ENCODE results near the gene MTOR.

Gene MTOR

DNA sequence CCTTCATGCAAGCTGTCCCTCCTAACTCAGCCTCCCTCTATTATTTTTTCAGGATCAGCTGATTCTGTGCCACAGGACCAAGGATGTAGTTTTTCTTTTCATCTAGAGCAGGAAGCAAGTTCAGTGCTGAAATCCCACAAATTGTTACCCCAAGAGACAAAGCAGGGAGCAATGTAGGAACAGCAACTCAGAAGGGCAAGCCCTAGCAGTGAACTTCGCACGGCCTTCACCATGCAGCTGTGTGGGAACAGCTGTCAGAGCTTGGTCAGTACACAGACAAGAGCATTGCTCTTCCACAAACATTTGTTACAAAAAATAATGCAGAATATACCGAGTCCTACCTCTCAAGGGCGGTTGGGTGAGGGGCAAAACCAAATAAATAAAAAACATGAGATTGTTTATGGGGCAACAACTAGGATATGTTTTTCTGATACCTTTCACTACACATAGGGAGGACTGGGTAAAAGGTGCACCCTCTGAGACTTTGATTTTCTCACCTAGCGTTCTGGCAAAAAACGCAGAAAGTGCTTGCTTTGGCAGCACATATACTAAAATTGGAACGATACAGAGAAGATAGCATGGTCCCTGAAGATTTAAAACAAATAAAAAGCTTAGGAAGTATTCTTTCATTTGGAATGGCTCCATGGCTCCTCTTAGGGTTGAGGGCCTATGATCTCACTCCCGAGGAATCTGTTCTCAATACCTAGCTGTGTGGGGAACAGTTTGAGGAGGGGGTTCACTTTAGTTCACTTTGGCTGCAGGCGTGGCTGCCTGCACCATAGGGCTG is 110.3 kb downstream of the MTOR start:
- Histone ChIP-seq H3K79me2 (ENCODE audit: insufficient read depth, low read depth) (no peaks in the 10 kb centered on the region), H3K4me1 (ENCODE audit: low read depth, poor library complexity, severe bottlenecking) (no peaks in the 10 kb centered on the region), H3K9ac (no peak overlapping the region), H3K27ac (no peak overlapping the region), H3K4me3 (IDR thresholded peaks at IDR 0.05; ENCODE audit: insufficient read depth, low read depth, low read length) (no peak overlapping the region), H3K27me3 (ENCODE audit: insufficient read depth, low read depth) (no peaks in the 10 kb centered on the region), H3K4me2 (no peak overlapping the region), H2AFZ (ENCODE audit: low read depth) (no peak overlapping the region), H4K20me1 (ENCODE audit: insufficient read depth) (no peaks in the 10 kb centered on the region), H3K36me3 (ENCODE audit: insufficient read depth) (0 out of 2 replicates have a peak, but pooled peaks cover 4% of the 10 kb centered on the region)
- TF ChIP-seq, protein P1, sequence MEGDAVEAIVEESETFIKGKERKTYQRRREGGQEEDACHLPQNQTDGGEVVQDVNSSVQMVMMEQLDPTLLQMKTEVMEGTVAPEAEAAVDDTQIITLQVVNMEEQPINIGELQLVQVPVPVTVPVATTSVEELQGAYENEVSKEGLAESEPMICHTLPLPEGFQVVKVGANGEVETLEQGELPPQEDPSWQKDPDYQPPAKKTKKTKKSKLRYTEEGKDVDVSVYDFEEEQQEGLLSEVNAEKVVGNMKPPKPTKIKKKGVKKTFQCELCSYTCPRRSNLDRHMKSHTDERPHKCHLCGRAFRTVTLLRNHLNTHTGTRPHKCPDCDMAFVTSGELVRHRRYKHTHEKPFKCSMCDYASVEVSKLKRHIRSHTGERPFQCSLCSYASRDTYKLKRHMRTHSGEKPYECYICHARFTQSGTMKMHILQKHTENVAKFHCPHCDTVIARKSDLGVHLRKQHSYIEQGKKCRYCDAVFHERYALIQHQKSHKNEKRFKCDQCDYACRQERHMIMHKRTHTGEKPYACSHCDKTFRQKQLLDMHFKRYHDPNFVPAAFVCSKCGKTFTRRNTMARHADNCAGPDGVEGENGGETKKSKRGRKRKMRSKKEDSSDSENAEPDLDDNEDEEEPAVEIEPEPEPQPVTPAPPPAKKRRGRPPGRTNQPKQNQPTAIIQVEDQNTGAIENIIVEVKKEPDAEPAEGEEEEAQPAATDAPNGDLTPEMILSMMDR (conservative IDR thresholded peaks at IDR 0.05; ENCODE audit: low read depth, low read length), result no peak

DNA sequence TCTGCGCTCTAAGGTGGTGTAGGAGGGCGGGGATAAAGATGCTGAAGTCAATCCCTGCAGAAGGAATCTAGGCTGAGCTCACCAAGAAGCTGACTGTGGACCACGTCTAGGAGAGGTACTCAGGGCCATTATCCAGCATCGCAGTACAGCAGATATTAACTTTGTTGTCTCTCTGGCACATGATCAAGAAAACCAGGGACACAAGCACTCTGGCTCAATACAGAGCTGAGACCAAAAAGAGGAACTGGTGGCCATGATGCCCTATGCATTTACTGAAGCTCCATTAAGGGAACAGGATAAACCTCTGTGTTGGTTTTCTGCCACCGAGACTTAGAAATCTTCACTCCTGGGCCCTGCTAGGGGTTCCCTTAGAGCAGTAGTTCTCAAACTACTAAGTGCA is 111.2 kb downstream of the MTOR start:
- Histone ChIP-seq H3K36me3 (ENCODE audit: insufficient read depth) (0 out of 2 replicates have a peak, but pooled peaks cover 4% of the 10 kb centered on the region), H4K20me1 (ENCODE audit: insufficient read depth) (no peaks in the 10 kb centered on the region), H3K4me2 (no peak overlapping the region), H3K79me2 (ENCODE audit: insufficient read depth, low read depth) (no peaks in the 10 kb centered on the region), H3K4me1 (ENCODE audit: low read depth, poor library complexity, severe bottlenecking) (no peaks in the 10 kb centered on the region), H2AFZ (ENCODE audit: low read depth) (no peak overlapping the region), H3K4me3 (IDR thresholded peaks at IDR 0.05; ENCODE audit: insufficient read depth, low read depth, low read length) (no peak overlapping the region), H3K27me3 (ENCODE audit: insufficient read depth, low read depth) (no peaks in the 10 kb centered on the region), H3K9ac (no peak overlapping the region), H3K27ac (no peak overlapping the region)
- TF ChIP-seq, protein P1 (conservative IDR thresholded peaks at IDR 0.05; ENCODE audit: low read depth, low read length), result no peak

DNA sequence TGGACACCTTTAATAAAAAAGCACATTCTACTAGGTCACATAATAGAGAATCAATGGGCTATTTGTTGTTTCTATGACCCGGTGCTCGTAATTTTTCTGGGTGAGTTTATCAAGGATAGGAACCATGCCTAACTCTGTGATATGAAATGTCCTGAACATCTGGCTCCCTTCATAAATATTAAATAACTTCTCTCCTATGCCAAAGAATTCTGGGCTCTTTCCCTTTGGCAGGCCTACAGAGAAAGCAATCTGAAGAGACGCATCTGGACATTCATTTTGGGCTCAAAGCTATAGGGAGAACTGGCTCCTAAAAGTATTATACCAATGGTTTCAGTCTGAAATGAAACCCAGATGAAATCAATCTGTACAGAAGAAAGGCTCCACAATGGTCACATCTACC is 112.0 kb downstream of the MTOR start:
- H3K27ac ChIP-seq, result no peak overlapping the region
- H3K79me2 ChIP-seq (ENCODE audit: insufficient read depth, low read depth), result no peaks in the 10 kb centered on the region
- H3K36me3 ChIP-seq (ENCODE audit: insufficient read depth), result 0 out of 2 replicates have a peak, but pooled peaks cover 4% of the 10 kb centered on the region
- H3K4me1 ChIP-seq (ENCODE audit: low read depth, poor library complexity, severe bottlenecking), result no peaks in the 10 kb centered on the region
- TF ChIP-seq, protein P1 (conservative IDR thresholded peaks at IDR 0.05; ENCODE audit: low read depth, low read length), result no peak
- no peak overlapping the region for H2AFZ ChIP-seq (ENCODE audit: low read depth)
- H3K9ac ChIP-seq, result no peak overlapping the region
- H4K20me1 ChIP-seq (ENCODE audit: insufficient read depth), result no peaks in the 10 kb centered on the region
- H3K4me3 ChIP-seq (IDR thresholded peaks at IDR 0.05; ENCODE audit: insufficient read depth, low read depth, low read length), result no peak overlapping the region
- no peaks in the 10 kb centered on the region for H3K27me3 ChIP-seq (ENCODE audit: insufficient read depth, low read depth)
- no peak overlapping the region for H3K4me2 ChIP-seq

DNA sequence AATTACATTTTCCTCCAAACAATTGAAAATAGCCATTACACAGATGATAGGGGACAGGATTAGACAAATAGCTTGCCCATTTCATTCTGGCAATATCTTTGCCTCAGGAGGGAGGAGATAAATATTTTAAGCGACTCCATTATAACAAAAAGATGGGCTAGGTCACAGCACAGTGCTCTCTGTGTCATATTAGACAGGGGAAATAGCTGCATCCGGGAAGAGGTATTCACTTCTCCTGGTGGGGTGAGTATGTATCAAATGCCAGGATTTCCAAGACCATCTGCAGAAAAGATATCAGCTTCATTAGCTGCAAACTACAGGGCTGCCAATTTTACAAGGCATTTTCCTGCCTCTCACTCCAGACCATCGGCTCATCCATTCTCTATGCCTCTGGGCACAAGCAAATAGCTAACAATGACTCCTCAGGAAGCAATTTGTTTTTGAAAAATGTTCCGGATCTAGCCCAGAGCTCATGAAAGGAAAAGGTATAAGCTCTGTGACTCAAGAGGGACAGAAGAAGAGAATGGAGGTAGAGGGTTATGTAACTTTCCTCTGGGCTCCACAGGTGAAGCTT is 115.1 kb downstream of the MTOR start:
- Histone ChIP-seq H3K4me2 (no peak overlapping the region), H3K27me3 (ENCODE audit: insufficient read depth, low read depth) (no peaks in the 10 kb centered on the region), H2AFZ (ENCODE audit: low read depth) (no peak overlapping the region), H3K36me3 (ENCODE audit: insufficient read depth) (no peaks in the 10 kb centered on the region), H3K27ac (no peak overlapping the region), H3K4me3 (IDR thresholded peaks at IDR 0.05; ENCODE audit: insufficient read depth, low read depth, low read length) (no peak overlapping the region), H4K20me1 (ENCODE audit: insufficient read depth) (no peaks in the 10 kb centered on the region), H3K9ac (no peak overlapping the region), H3K4me1 (ENCODE audit: low read depth, poor library complexity, severe bottlenecking) (peaks cover 3% of the 10 kb centered on the region), H3K79me2 (ENCODE audit: insufficient read depth, low read depth) (no peaks in the 10 kb centered on the region)
- TF ChIP-seq, protein P1 (conservative IDR thresholded peaks at IDR 0.05; ENCODE audit: low read depth, low read length), result no peak

Data from KMS-11 (cell line).